Mucosa of descending colon (tissue), 3 donors: ENCODE measurements around the gene IRAK2. TPM values are rescaled to one million over a fixed set of nuclear protein-coding genes. Genes with fewer than 3 reads are reported as not detected.
A peak's percentile ranks its signal among the peaks of the same experiment; 100 is the strongest.

ENCODE experiments used
- ATAC-seq: fragments of 200-7000 bp; cut with Tn5 transposase; one replicate; pipeline ENCODE4 v1.9.1; 2020; ENCODE audit warnings: mild to moderate bottlenecking, moderate library complexity
- DNase-seq, 3 donors: peaks; one replicate each; pipeline ENCODE4 v3.0.0-alpha.2; 2020
- H3K36me3 ChIP-seq: fragments of 200-600 bp; one replicate; pipeline ENCODE4 v1.8.0; 2021; ENCODE audit warnings: low read depth, mild to moderate bottlenecking
- H3K4me1 ChIP-seq: fragments of 200-600 bp; one replicate; pipeline ENCODE4 v1.8.0; 2021; ENCODE audit warnings: low read depth, mild to moderate bottlenecking
- H3K4me3 ChIP-seq: fragments of 200-600 bp; one replicate; pipeline ENCODE4 v1.8.0; 2021; ENCODE audit warnings: mild to moderate bottlenecking
- H3K9me3 ChIP-seq: fragments of 200-600 bp; one replicate; pipeline ENCODE4 v1.8.0; 2021; ENCODE audit warnings: mild to moderate bottlenecking
- intact Hi-C, 2 donors: fragments of 100-400 bp; cut with DNase I in 1 of 2; cut with micrococcal nuclease in 1 of 2; formaldehyde crosslinking; loops; one replicate each; pipeline versions ENCODE4 v1.11.0 to v1.11.1; 2022; cut with DNase I, micrococcal nuclease
- total RNA-seq, 3 donors: library from RNA; stranded (reverse); fragmentation: NEBNext Ultra II Directional in 2 of 3; extraction: Animal tissue kit (Norgen Biotek cat#: 25700) in 2 of 3; gene quantifications; one replicate each; pipeline versions ENCODE4 v1.2.1 to v1.2.4, GENCODE V29; 2021 to 2023
- TF ChIP-seq, protein P1 (sequence below): fragments of 200-600 bp; IDR thresholded peaks from one replicate; pipeline ENCODE4 v1.8.0; 2022; ENCODE audit warnings: antibody characterized with exemption, mild to moderate bottlenecking
- donor health status: DM: no; HTN: no; CAD: no; lungs with moderate emphysema.
- donor health status: DM: no; HTN: no; CAD: no.
- donor health status: DM: no; HTN: yes; CAD: no.

IRAK2 gene
- total RNA-seq, 3 donors from 2014 or later: 1.1 to 3.2 (median 2.4) TPM

DNA sequence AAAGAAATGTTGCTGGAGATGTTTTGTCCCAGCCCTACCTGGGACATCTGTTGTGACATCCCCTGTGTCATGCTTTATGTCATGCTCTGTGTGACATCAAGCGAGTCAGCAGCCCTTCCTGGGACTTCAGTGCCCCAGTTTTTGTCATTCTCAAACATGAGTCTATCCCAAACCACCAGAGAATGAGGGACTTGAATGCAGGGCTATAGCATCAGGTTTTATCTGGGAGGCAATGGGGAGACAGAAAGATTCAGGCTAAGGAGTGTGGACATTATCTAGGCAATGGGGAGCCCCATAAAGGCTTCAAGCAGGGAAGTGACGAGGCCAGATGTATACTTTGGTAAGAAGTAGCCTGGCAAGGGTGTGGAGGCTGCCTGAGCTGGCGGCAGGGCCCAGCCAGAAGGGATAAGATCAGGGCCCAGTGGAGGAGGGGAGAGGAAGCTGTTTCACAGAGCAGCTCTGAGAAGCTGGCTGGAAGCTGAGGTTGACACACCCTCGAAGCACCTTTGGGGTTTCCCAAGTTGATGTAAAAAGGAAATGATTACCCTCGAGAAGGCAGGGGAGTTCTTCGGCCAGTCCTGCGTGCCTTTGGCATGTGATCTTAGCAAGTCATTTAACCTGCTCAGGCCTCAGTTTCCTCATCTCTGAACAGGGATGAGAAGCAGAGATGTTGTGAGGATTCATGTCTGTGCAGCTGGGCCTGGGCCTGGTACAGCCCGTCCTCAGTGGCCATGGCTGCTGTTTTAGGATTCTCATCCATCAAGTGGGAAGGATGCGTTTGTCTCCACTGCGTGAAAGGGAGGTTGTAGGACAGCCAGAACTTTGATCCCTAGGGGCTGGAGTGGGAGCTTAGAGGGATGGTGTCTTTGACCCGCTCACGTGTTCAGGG is 34.3 kb downstream of the IRAK2 start:
- H3K4me3 ChIP-seq: no peak overlapping the region
- intact Hi-C loops: no loop called here
- no peaks in the 10 kb centered on the region for H3K9me3 ChIP-seq
- DNase-seq (peak; percentile 58 to 80 (median 73)), ATAC-seq (peak; percentile 84)
- peaks cover 42% of the 10 kb centered on the region for H3K4me1 ChIP-seq
- no peaks in the 10 kb centered on the region for H3K36me3 ChIP-seq
- TF ChIP-seq, protein P1, sequence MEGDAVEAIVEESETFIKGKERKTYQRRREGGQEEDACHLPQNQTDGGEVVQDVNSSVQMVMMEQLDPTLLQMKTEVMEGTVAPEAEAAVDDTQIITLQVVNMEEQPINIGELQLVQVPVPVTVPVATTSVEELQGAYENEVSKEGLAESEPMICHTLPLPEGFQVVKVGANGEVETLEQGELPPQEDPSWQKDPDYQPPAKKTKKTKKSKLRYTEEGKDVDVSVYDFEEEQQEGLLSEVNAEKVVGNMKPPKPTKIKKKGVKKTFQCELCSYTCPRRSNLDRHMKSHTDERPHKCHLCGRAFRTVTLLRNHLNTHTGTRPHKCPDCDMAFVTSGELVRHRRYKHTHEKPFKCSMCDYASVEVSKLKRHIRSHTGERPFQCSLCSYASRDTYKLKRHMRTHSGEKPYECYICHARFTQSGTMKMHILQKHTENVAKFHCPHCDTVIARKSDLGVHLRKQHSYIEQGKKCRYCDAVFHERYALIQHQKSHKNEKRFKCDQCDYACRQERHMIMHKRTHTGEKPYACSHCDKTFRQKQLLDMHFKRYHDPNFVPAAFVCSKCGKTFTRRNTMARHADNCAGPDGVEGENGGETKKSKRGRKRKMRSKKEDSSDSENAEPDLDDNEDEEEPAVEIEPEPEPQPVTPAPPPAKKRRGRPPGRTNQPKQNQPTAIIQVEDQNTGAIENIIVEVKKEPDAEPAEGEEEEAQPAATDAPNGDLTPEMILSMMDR: no peak

DNA sequence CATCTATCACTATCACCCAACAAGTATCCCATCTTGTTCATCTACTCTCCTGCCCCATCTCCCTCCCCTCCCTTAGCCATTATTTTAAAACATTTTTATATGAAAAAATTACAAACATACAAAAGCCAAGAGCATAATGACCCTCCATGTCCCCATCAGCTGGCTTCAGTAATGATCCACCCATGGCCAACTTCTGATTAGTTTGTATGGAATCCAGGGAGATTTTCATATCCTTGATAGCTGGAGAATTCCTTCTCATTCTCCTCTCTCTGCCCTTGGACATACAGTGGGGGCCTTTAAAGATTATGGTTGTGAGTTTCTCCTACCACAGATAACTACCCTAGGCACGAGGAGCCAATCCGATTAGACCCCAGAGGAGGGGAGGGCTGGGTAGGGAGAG is 40.2 kb downstream of the IRAK2 start:
- H3K4me3 ChIP-seq: no peak overlapping the region
- intact Hi-C loops: no loop called here
- ATAC-seq (no peak), DNase-seq (no peak)
- H3K4me1 ChIP-seq: peaks cover 18% of the 10 kb centered on the region
- H3K9me3 ChIP-seq: no peaks in the 10 kb centered on the region
- H3K36me3 ChIP-seq: no peaks in the 10 kb centered on the region
- TF ChIP-seq, protein P1: no peak

DNA sequence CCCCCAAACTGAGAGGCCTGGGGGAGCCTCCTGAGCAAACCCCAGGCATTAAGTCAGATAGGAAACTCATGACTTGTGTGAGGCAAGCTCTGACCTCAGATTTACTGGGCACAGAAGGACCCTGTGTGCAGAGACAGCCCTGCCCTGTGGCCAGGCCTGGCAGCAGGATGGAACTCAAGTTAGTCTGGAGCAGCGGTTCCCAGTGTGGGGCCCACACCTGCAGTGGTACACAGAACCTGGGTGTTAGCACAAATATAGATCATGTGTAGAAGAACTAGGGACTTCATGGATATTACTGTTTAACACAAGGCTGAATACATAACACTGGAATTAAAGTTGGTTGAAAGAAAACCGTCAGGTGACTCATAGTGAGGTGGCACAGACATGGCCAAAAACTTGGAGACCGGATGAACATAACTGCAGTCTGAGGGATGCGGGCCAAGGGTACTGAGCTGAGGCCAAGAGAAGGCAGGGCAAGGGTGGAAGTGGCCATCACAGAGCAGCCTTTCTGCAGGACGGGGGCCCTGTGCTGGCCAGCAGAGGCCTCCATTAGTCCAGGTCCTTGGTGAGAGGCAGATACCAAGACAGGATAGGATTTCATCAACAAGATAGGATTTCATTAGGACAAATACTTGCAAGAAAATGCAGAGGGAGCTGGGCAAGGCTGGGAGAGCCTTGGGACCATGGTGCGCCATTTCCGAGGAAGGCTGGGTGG is 40.9 kb downstream of the IRAK2 start:
- peaks cover 18% of the 10 kb centered on the region for H3K4me1 ChIP-seq
- H3K9me3 ChIP-seq: no peaks in the 10 kb centered on the region
- intact Hi-C loops: no loop called here
- TF ChIP-seq, protein P1: no peak
- H3K4me3 ChIP-seq: no peak overlapping the region
- peak in 1 of 3 donors; percentile 48 for DNase-seq
- ATAC-seq: peak; percentile 7
- no peaks in the 10 kb centered on the region for H3K36me3 ChIP-seq

DNA sequence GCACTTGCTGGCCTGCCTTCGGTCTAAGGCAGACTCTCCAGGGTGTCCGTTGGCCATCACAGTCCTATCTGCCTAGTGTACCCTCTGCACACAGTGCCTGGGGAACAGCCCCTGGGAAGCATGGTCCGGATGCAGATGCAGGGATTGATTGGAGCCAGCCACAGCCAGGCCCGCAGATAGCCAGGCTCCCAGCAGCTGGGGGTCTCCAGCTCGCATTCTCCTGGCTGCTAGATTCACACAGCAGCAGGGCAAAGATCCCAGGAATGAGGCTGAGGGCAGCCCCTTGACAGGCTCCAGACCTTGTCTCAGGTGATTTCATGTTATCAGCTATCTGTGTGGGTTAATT is 41.4 kb downstream of the IRAK2 start:
- peak in 1 of 3 donors; percentile 43 for DNase-seq
- Histone ChIP-seq H3K9me3 (no peaks in the 10 kb centered on the region), H3K36me3 (no peaks in the 10 kb centered on the region), H3K4me1 (peaks cover 18% of the 10 kb centered on the region), H3K4me3 (no peak overlapping the region)
- intact Hi-C loops: no loop called here
- ATAC-seq: no peak
- TF ChIP-seq, protein P1: no peak

DNA sequence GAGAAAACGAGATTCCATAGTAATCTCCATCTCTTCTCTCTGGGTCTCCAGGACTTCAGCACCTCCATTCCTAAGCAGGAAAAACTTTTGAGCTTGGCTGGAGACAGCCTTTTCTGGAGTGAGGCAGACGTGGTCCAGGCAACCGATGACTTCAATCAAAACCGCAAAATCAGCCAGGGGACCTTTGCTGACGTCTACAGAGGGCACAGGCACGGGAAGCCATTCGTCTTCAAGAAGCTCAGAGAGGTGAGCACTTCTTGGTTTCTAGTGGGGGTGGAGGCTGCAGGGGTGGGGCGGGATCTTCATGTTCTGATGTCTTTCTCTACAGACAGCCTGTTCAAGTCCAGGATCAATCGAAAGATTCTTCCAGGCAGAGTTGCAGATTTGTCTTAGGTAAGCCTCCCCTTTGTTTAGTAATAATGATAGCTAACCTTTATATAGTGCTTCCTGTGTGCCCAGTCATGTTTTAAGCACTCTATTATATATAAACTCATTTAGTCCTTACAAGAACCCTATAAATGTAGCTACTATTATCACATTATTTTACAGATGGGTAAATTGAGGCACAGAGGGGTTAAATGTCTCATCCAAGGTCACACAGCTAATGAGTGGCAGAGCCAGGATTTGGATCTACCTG is 48.6 kb downstream of the IRAK2 start:
- Histone ChIP-seq H3K4me1 (no peaks in the 10 kb centered on the region), H3K4me3 (no peak overlapping the region), H3K36me3 (no peaks in the 10 kb centered on the region), H3K9me3 (no peaks in the 10 kb centered on the region)
- ATAC-seq (no peak), DNase-seq (no peak)
- TF ChIP-seq, protein P1: no peak
- intact Hi-C loops: no loop called here
